CD8-positive, alpha-beta memory T cell (primary cell): ENCODE results near the gene STAT1. TPM values are rescaled to one million over a fixed set of nuclear protein-coding genes. Genes with fewer than 3 reads are reported as not detected.
A peak's percentile ranks its signal among the peaks of the same experiment; 100 is the strongest.

Experiments used
- CTCF ChIA-PET: fragments of 350-600 bp; sonication (Branson Sonifier 250); formaldehyde crosslinking; loops from one replicate; lab custom pipeline; 2021; ENCODE audit warnings: antibody characterized with exemption; lab: Charles Lee
- POLR2A ChIA-PET: fragments of 350-600 bp; sonication (Branson Sonifier 250); formaldehyde crosslinking; loops from one replicate; lab custom pipeline; 2021; ENCODE audit warnings: antibody characterized with exemption; lab: Charles Lee
- DNase-seq, 5 donors: peaks; one replicate each; pipeline versions ENCODE4 v3.0.0 to v3.0.0-alpha.2; 2020 to 2022; ENCODE audit warnings: mixed read lengths in 1 of 5
- H3K27ac ChIP-seq: one replicate; pipeline ENCODE4 v1.7.0; 2013; ENCODE audit warnings: low read depth, mild to moderate bottlenecking, low read length, moderate library complexity
- H3K27me3 ChIP-seq: 2 replicates; pipeline ENCODE4 v1.7.0; 2013; ENCODE audit warnings: low read length, mild to moderate bottlenecking; ENCODE audit not compliant: insufficient read depth, poor library complexity, severe bottlenecking
- H3K36me3 ChIP-seq: 2 replicates; pipeline ENCODE4 v1.7.0; 2013; ENCODE audit warnings: mild to moderate bottlenecking, low read length, moderate library complexity; ENCODE audit not compliant: insufficient read depth
- H3K4me1 ChIP-seq: 2 replicates; pipeline ENCODE4 v1.7.0; 2013; ENCODE audit warnings: mild to moderate bottlenecking, low read length, moderate library complexity; ENCODE audit not compliant: insufficient read depth
- H3K4me3 ChIP-seq: 2 replicates; pipeline ENCODE4 v1.7.0; 2013; ENCODE audit warnings: mild to moderate bottlenecking, low read length
- H3K9me3 ChIP-seq: 2 replicates; pipeline ENCODE4 v1.7.0; 2013; ENCODE audit warnings: mild to moderate bottlenecking, low read length
- H3K27ac Mint-ChIP-seq, 8 donors: one replicate each; pipeline ENCODE4 v1.8.0; 2020 to 2021; ENCODE audit warnings: mixed read lengths in 8 of 8, mild to moderate bottlenecking in 6 of 8, inconsistent platforms in 3 of 8, moderate library complexity in 3 of 8
- H3K27me3 Mint-ChIP-seq, 2 donors: one replicate each; pipeline ENCODE4 v1.8.0; 2020 to 2021; ENCODE audit warnings: mixed read lengths in 2 of 2, mild to moderate bottlenecking in 1 of 2, moderate library complexity in 1 of 2
- H3K36me3 Mint-ChIP-seq, 3 donors: one replicate each; pipeline ENCODE4 v1.8.0; 2020 to 2021; ENCODE audit warnings: mixed read lengths in 3 of 3, inconsistent platforms in 1 of 3, mild to moderate bottlenecking in 1 of 3
- H3K4me1 Mint-ChIP-seq, 3 donors: one replicate each; pipeline ENCODE4 v1.8.0; 2020 to 2021; ENCODE audit warnings: mixed read lengths in 3 of 3, inconsistent platforms in 1 of 3, mild to moderate bottlenecking in 1 of 3
- H3K4me3 Mint-ChIP-seq, 7 donors: one replicate each; pipeline ENCODE4 v1.8.0; 2020 to 2021; ENCODE audit warnings: mixed read lengths in 7 of 7, mild to moderate bottlenecking in 6 of 7, moderate library complexity in 4 of 7, inconsistent platforms in 2 of 7
- H3K9me3 Mint-ChIP-seq, 5 donors: one replicate each; pipeline ENCODE4 v1.8.0; 2020 to 2022; ENCODE audit warnings: mixed read lengths in 5 of 5, mild to moderate bottlenecking in 3 of 5, moderate library complexity in 2 of 5, inconsistent platforms in 1 of 5
- polyA plus RNA-seq: library from polyadenylated mRNA; unstranded; fragments of 300-500 nt; fragmentation: Illumina TruSeq; gene quantifications from one replicate; pipeline ENCODE4 v1.2.3, GENCODE V29; 2021
- total RNA-seq, 2 experiments: library from RNA; stranded (reverse); gene quantifications; one replicate each; pipeline ENCODE4 v1.2.3, GENCODE V29; 2021

STAT1 gene
- total and polyA plus RNA-seq, 3 experiments from 2014 or later, result 142 to 173 (median 145) TPM

DNA sequence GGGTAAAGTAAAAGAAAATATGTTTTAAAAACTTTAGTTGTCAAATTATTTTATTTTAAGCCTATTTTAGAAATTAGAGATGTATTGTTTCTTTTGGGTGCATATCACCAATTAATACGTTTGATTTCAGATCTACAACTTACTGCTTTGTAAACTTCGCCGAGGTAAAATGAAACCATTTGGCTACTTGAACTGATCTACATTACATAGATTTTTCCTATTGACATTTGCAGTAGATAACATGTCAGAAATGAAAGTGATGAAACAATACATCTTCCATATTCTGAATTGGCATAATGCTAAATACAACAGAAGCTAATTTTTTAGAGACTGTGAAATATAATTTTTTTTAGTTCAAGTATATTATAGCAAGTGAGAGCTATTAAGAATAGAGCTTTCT lies 93.9 kb downstream of the STAT1 start:
- H3K9me3 ChIP-seq, result no peaks in the 10 kb centered on the region
- H3K36me3 Mint-ChIP-seq, result peaks cover 25 to 76% (median 35%) of the 10 kb centered on the region in 3 donors
- H3K4me3 Mint-ChIP-seq, result no peak overlapping the region
- POLR2A ChIA-PET, result no interaction called here
- H3K27me3 Mint-ChIP-seq, result no peaks in the 10 kb centered on the region
- H3K36me3 ChIP-seq, result peaks cover 27% of the 10 kb centered on the region
- H3K4me3 ChIP-seq, result no peak overlapping the region
- H3K4me1 Mint-ChIP-seq, result peaks cover 39 to 49% (median 49%) of the 10 kb centered on the region in 3 donors
- CTCF ChIA-PET, result interaction anchor here (1.5 kb wide), 1 partner anchor 70 kb away, joined by 3 read pairs; no protein-coding TSS in a partner anchor
- peak overlapping the region in 1 of 8 donors; percentile 47 for H3K27ac Mint-ChIP-seq
- no peaks in the 10 kb centered on the region for H3K27me3 ChIP-seq
- no peaks in the 10 kb centered on the region for H3K4me1 ChIP-seq
- no peak overlapping the region for H3K27ac ChIP-seq
- no peak for DNase-seq
- H3K9me3 Mint-ChIP-seq, result no peaks in the 10 kb centered on the region

Other genes starting within 250 kb of the STAT1 start
- gene GLS, start 133.3 kb downstream of the STAT1 start, total RNA-seq, result 100 to 1,000 TPM; 209 to 222 TPM
- 50.9 TPM for gene GLS, start 133.3 kb downstream of the STAT1 start, polyA plus RNA-seq
- 10 to 100 TPM; 53.0 to 54.7 TPM for gene STAT4, start 136.8 kb upstream of the STAT1 start, total RNA-seq
- gene STAT4, start 136.8 kb upstream of the STAT1 start, polyA plus RNA-seq, result 88.2 TPM
- 1 to 10 TPM; 3.9 to 4.6 TPM for gene MYO1B, start 231.2 kb upstream of the STAT1 start, total RNA-seq
- gene MYO1B, start 231.2 kb upstream of the STAT1 start, polyA plus RNA-seq, result 0.12 TPM